Activated CD8-positive, alpha-beta memory T cell treated with anti-CD3 and anti-CD28 coated beads for 24 hours (primary cell): Measurements from ENCODE around the gene TLX1.

Experiments
- DNase-seq: peaks from one replicate; pipeline ENCODE4 v3.0.0-alpha.2; 2020

The TLX1 gene

DNA sequence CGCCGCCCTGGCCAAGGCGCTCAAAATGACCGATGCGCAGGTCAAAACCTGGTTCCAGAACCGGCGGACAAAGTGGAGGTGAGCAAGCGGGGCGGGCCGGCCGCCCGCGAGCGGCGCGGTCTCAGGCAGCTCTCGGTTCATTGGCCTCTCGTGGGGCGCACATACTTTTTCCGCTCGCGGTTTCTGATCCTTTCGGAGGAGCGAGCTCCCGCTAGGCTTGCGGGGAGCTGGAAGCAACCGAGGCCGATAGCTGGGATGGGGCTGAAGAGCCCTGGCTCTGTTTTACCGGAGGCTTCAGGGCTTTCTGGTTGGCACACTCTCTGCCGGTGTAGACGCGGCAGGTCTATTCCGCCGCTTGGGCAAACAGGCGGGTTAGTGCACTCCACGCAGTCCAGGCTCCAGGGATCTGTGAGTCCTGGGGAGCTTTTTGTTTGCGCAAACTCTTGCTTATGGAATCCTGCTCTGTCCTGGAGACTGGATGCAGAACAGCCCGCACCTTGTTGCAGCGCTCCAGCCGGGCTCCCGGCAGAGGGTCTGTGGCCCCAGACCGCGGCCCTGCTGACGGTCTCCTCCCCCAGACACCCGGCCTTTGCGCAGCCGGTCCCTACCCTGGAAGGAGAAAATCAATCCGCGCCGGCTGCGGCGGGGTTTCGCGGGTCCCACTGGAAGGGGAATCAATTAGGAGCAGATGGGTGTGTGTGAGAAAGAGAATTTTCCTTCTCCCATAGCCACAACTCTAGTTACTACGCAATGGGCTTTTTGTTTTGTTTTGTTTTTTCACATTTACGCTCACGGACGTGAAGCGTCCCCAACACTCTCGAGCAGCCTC is 3.4 kb downstream of the TLX1 start:
- peak; percentile 63 for DNase-seq

DNA sequence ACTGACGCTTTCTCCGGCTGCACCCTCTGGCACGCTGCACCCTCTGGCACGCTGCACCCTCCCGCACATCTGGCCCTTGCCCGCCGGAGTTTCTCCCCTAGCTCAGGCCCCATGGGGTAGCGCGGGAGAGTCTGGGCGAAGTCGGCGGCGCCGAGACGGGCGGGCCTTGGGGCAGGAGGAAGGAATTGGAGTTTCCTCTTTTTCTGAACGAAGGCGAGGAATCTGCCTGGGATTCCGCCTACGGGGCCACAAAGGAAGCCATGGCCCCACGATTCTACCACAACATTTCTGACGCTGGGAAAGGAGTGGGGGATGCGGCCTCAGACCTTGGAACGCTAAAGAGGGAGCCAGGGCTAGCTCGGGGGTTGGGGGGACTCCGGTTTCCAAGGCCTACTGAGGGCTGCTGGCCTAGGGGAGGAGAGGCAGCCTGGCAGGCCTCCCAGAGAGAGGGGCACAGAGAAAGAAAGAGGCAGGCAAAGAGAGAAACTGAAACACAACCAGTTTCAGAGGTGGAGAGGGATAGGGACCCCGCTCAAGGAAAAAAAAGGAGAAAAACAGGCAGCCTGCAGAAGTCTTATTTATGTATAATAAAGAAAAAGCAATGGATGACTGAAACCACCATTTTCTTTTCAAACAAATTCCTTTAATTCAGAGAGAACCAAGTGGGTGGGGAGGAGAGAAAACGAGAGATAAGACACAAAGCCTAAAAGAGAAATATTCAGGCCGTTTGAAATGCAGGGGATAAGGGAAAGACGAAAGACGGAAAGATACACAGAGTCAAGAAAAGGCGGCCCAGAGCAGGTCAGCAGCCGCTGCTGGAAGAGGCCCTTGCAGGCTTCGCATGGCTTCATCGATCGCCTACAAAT is 4.3 kb downstream of the TLX1 start:
- DNase-seq: no peak

DNA sequence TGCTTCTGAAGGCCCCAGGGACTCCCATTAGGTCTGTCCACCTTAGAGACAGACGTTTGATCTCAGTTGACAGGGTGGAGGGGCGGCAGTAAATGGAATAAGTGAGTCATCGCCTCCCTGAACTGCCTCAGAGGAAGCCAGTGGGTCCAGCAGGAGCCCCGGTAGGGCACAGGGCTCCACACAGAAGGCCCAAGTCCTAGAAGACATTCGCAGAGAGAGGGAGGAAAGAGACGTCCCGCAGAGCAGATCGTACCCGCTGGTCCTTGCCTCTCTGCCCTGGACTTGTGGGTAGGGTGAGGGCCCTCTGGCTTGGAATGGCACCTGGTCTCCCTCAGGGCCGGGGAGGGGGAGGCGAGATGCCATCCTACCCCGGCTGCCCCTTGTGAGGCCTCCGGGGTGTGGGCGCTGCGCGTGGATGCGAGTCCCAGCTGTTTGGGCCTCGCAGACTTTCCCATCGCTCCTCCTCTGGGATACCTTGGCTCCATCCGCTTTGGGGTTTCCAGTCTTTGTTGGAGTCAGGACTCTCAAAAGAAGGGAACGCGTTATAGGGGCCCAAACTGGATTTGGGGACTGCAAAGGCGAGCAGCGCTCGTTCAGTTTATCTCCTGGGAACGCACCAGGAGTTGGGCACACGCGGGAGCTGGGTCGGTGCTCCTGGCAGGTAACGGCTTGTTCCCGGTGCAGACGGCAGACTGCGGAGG is 5.1 kb downstream of the TLX1 start:
- DNase-seq: peak; percentile 63

DNA sequence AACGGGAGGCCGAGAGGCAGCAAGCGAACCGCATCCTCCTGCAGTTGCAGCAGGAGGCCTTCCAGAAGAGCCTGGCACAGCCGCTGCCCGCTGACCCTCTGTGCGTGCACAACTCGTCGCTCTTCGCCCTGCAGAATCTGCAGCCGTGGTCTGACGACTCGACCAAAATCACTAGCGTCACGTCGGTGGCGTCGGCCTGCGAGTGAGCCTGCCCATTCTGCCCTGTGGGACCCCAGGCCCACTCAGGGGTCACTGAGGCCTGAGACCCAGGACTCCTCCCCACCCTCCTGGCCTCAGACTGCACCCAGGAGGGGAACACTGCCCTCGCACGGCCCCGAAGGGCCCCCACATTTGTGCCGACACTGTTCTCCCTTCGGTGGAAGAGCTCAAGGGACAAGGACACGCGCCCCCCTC is 5.6 kb downstream of the TLX1 start:
- DNase-seq: no peak

DNA sequence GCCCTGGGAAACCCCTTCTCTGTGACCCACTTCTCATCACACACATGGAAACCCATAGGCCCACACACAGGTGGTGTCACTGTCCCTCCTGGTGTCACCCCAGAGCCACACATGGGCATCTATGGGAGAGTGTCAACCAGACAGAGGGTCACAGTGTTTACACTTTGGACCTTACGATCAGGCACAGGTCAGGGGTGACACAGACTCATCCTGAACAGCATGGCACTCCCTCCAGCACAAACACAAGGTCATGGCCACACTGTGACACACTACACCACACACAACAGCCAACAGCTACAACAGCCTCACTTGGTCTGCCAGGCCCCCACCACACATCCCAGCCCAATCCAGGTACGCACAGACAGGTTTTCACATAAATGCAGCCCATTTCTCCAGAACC is 6.2 kb downstream of the TLX1 start:
- no peak for DNase-seq

DNA sequence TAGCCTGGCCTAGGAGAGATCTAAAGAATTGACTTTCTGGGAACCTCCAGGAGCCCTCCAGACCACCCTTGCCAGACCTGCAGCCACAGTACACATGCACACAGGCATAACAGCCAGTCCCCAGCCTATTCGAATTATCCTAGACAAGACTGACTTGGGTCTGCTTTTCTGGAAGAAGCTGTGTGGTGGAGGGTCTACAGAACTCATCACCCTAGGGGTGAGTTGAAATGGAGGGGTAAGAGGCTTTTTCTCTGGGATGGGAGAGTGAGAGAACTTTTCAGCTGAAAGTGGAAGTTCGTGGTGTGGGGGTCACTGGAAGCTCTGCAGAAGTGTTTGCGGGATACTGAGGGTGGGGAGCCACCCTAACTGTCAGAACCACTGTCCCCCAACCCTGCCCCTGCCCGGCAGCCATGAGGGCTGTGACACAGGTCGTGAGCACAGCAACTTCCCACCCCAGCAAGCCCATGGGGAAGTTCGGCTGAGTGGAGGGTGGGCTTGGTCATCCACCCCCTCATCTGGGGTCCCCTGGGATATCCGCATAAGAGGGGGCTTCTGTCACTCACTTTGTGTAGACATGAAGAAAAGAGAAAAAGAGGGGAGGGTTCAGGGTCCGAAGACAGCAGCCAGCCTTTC is 7.8 kb downstream of the TLX1 start:
- DNase-seq: no peak

DNA sequence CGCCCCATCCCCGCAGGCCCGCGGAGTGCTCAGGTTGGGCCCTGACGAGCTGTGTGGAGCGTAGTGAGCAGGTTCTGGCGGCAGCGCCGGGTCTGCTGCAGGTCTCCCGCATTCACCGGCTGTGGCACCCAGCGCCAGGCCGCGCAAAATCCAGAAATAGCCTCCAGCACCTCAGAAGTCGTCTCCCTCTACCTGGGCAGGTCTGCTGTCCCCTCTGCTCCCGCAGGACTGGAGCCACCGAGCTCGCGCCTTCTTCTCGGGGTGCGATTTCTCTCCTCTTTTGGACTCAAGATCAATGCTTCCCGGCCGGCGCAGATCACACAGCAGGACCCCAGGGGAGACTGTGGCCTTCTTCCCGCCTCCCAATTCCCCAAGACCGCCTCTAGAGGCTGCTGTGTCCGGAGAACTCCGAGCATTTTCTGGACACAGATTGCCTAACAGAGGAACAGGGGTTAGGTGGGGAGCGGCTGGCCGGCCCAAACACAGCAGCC is 8.4 kb downstream of the TLX1 start:
- no peak for DNase-seq

DNA sequence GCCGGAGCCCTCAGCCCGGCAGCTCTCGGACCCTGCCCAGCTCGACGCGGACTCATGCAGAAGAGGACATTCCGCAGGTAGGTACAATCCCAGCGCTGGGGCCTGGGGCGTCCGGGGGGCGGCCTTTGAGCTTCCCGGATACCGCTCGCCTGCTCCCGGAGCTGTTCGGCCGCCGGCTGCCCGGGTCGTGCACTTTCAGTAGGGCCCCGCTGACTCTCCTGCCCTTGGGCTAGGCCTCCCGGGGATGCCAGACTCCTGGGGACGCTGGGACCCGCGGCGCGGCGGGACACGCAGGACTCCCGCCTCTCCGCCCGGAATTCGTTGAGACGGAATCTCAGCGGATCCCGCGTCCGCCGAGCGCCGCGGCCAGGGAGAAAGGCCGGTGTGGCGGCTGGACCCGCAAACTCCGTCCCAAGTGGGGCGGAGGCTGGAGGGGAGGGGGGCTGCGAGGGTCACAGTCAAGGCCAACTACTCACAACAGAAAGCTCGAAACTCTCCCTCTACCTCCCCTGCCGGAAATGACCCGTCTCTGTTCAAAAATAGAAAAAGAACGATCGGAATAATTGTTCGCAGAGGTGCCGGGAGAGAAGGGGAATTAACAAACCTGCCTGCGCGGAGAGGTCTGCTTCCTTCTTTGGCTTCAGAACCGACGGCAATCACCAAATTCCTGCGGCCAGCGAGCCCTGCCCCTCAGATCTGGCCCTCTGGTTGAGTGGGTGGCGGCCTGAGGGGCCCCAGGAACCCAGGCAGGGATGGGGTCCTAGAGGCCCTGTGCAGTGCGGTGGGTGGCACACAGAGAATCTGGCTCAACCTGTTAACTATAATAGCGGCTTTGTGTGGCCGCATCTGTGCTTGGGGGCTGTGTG is 9.2 kb downstream of the TLX1 start:
- no peak for DNase-seq

DNA sequence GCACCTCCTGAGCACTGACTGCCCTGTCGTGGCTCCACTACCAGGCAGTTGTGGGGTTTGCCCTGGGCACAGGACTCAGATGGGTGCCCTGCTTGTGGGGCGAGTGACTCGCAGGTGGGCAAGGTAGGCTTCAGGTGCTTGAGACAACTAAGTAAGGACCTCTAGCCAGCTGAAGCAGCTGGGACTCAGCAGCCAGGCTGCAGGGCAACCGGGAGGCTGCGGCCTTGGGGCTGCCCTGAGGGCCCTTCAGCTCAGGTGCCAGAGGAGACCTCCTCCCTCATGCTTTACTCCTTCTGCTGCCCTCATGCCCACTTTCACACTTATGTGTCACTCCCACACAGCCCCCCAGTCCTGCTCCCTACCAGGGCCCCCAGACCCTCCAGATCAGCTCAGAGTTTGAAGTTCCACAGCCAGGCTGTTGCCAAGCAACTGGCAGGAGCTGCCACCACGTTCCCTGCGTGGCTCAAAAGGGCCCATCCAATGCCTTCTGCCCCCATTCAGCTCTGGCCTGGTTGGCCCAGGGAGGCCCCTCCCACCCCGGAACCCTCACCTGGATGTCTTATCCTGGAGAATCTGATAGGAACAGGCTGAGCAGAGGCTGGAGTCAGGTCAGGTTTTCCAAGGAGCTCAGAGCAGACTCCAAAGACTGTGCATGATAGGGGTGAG is 10.0 kb downstream of the TLX1 start:
- no peak for DNase-seq

DNA sequence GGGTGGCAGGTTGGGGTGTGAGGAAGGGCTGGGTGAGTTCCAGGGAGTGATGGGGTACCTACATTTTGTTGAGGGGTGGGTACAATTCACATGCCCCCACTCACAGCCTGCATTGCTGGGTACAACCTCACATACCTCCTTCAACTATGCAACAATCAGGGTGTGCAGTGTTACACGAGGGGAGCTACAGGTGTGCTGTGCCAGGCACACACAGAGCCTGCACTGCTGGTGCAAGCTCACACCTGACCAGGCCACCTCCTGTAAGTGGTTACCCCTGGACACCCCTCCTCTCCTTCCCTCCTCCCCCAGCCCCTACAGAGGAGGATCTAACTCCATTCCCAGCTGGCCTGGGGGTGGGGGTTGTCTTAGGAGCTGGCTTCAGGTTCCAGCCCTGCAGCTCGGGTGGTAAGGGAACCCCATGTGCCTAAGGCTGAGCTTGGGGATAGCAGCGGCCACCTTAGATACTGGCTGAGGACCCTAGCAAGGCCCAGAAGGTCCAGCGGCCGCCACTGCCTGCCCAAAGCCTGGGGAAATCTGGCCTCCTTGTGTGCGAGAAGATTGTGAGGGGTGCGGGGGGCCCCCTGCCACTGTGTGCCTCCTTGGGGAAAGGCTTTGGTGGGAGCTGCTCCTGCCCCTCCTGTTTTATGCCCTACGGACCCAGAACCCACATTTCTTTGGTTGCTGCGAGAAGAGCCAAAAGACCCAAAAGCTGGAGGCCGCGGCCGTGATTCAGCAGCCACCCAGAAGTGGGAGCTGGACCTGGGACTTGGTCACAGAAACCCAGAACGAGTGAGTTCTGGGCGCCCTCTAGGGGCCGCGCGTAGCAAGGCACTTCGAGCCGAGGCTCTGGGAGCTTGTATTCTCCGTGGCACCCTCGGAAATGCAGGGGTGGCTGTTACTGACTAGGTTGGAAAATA is 10.8 kb downstream of the TLX1 start:
- DNase-seq: peak; percentile 92

DNA sequence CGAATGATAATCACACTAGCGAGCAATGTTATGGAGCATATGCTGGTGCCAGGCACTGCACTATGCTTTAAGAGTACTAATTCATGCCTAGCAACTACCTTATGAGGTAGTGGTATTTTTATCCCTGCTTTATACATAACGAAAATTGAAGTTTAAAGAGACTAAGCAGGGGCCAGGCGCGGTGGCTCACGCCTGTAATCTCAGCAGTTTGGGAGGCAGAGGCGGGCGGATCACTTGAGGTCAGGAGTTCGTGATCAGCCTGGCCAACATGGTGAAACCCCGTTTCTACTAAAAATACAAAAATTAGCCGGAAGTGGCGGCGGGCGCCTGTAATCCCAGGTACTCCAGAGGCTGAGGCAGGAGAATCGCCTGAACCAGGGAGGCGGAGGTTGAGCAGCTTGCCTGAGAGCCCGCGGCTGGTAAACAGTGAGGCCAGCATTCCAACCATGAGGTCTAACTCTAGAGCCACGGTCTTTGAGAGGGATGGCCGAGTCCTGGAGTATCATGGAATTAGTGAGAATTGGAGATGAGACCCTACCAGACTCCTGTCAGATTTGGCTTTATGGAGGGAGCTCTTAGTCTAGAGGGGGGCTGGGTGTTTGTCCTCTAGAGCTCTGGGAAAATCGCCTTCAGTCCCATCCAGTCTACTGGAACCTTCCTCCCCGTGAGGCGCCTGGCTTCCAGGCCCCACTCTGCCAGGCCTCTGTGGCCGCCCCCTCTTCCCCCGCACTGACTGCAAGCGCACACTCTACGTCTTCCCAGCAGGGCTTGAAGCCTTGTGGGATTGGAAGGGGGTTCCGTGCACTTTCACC is 11.6 kb downstream of the TLX1 start:
- DNase-seq: no peak

DNA sequence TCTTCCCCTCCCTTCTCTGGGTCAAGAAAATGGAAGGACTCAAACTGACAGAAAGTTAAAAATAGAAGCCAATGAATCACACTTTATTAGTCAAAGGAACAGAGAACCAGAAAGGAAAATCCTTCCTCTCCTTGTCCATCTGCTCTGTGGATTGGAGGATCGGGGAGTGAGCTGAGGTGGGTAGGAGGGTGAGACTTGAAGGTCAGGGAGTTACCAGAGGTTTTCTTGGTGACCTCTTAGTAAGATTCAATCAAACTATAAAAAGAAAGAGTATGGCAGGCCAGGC is 12.2 kb downstream of the TLX1 start:
- no peak for DNase-seq

DNA sequence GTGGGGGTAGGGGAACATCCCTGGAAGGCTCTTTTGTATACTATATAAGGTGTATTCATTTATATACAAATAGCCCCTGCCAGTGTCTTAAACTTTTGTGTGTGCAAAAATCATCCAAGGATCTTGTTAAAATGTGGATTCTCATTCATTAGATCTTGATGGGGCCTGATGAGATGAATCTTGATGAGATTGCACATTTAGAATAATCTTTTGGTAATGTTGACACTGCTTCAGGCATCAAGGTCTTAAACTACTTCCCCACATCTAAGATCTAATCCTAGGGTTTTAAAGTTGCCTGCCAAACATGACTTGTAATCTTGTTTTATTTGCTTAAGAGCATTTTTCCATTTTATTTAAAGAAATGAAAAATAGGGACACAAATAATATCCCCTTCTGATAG is 13.0 kb downstream of the TLX1 start:
- DNase-seq: no peak

DNA sequence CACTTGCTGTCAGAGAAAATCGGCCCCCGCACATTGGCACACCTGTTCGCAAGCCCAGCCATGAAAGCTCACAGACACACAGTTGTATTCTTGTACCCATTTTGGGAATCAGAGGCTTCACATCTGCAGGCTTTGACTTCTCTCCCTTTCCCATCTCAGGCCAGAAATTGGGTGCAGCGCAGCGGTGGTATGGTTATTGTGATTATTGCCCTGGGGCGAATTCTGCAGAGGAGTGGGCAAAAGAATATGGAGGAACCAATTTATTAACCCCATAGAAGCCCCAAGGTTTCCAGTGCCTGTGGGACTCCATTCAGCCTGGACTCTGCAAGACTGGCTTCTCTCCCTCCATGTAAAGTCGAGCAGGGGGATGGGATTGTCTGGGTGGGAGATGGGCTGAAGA is 14.0 kb downstream of the TLX1 start:
- DNase-seq: no peak

DNA sequence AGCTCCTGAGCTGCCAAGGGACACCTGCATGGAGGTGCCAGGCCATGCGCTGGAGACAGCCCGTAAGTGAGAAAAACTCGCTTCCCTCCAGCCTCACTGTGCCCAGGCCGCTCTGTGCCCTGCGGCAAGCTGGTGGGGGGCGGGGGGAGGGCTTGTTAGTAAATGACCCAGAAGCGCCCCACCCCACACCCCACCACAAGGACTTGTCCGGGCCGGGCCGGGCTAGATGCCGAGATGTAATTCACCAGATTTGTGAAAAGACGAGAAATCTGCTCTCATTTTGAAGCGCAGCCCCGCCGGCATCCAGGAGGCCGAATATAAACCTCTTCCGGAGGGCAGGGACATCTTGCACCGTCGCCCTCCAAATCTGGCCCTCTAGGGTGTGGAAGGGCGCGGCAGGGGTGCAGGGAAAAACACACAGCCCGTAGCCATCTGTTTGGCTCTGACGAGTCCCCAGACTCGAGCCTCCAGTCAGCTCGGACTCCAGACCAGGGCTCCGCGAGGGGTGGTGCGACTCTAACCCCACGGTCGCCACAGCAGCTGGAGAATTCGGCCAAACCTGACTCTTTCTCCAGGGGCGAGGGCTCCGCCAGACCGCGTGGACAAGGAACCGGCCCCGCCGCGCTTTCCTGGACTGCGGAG is 14.8 kb downstream of the TLX1 start:
- DNase-seq: no peak

DNA sequence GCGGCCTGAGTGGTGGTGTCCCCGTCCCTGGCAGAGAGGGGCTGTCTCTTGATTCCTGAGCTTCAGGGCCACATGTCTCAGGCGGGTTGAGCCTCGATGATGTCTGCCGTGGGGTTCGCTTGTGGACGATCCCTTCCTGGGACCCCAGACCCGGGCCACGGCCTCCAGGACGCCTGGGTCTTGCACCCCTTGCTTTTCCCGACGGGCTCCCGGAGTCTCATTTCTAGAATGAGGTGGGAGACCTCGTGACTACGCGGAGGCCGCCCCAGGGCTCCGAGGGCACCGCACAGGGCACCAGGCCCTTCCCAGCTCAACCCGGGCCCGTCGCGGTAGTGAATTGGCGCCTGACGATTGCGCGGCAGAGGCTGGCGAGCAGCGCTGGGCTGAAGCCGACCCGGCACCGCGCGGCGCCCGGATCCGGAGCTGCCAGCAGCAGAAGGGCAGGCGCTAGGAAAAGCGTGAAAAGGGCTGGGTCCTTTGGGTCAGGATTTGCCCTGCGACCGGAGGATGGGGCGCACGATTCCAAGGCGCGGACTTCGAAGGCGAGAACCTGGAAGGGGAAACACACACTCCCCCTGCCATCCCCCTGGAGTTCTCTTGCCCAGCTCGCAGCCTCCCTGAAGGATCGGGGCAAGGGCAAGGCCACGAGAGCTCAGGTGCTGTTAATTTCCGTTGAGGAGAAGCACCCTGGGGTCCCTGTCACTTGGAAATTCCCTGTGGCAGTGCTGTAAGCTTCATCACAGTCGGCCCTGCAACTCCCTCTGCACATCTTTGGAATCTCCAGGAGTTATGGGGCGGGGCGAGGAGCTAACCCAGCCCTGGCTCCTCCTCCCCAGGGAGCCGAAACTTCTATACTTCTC is 15.5 kb downstream of the TLX1 start:
- DNase-seq: no peak

DNA sequence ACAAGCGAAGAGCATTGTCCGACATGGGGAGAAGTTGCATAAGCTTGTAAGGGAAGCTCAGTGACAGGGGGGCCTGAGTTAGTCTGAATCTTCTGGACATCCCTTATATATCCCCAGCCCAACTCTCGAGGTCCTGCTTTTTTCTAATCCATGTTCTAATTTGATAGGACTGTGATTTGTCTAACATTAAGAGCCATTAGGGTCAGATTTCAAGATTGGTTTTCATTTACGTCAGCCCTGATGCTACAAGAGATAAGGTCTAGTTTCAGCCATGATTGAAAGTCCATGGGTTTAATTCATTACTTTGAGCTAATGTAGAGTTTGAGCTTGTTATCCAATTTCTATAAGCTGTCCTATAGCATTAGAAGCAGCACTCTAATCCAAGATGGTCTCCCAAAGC is 20.3 kb downstream of the TLX1 start:
- DNase-seq: no peak

DNA sequence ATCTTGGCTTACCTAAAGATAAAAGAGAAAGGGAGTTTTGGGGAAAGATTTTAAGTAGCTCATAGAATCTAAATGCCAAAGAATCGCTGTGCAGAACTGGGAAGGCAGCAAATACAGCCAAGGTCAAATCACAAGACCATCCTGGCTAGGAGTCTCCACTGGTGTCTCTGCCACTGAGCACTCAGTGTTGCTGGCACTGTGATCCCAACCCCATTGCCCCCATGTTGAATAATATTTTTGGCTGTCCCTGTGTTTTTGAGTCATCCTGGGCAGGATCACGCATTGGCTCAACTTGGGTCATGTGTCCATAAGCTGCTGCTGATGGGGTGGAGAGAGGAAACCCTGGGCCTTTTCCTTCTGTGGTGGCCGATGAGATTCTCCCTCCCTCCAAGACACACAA is 21.2 kb downstream of the TLX1 start:
- no peak for DNase-seq
